Breast epithelium (tissue), 4 donors: ENCODE measurements around the gene HDAC4. TPM values are rescaled to one million over a fixed set of nuclear protein-coding genes. Genes with fewer than 3 reads are reported as not detected.
A peak's percentile ranks its signal among the peaks of the same experiment; 100 is the strongest.

Experiments used
- DNase-seq, 2 donors: peaks; one replicate each; pipeline ENCODE4 v3.0.0-alpha.2; 2019; ENCODE audit warnings: low spot score in 2 of 2
- H3K27ac ChIP-seq, 2 donors: fragments of 200-600 bp; sonication (generic) in 1 of 2; one replicate each; pipeline ENCODE4 v1.5.1; 2016 to 2019; ENCODE audit warnings: mild to moderate bottlenecking in 1 of 2
- H3K27me3 ChIP-seq, 2 donors: fragments of 200-600 bp; sonication (generic) in 1 of 2; one replicate each; pipeline versions ENCODE4 v1.5.1 to v1.6.0; 2017 to 2019; ENCODE audit warnings: control low read depth in 1 of 2, mild to moderate bottlenecking in 1 of 2
- H3K36me3 ChIP-seq: fragments of 200-600 bp; one replicate; pipeline ENCODE4 v1.5.1; 2019
- H3K4me1 ChIP-seq, 2 donors: fragments of 200-600 bp; sonication (generic); one replicate each; pipeline ENCODE4 v1.5.1; 2016 to 2019; ENCODE audit warnings: control low read depth in 1 of 2
- H3K4me3 ChIP-seq, 3 donors: fragments of 200-600 bp; sonication (generic); 1 replicate in 2 of 3; 2 replicates in 1 of 3; pipeline ENCODE4 v1.5.1; 2016 to 2019; ENCODE audit warnings: mild to moderate bottlenecking in 3 of 3, moderate library complexity in 2 of 3
- H3K9me3 ChIP-seq, 2 donors: fragments of 200-600 bp; sonication (generic) in 1 of 2; one replicate each; pipeline ENCODE4 v1.5.1; 2016 to 2019; ENCODE audit warnings: control low read depth in 1 of 2
- CTCF ChIP-seq, 3 donors: fragments of 450-650 bp; IDR thresholded peaks; one replicate each; pipeline ENCODE4 v1.5.1; 2016 to 2017; ENCODE audit warnings: antibody characterized with exemption in 3 of 3, mild to moderate bottlenecking in 3 of 3, moderate library complexity in 3 of 3
- POLR2A ChIP-seq: fragments of 450-650 bp; IDR thresholded peaks from one replicate; pipeline ENCODE4 v1.6.1; 2016; ENCODE audit warnings: antibody characterized with exemption, mild to moderate bottlenecking, moderate library complexity
- POLR2AphosphoS5 ChIP-seq, 3 donors: sonication (generic); formaldehyde crosslinking; IDR thresholded peaks; one replicate each; pipeline ENCODE4 v1.6.1; 2017; ENCODE audit warnings: antibody characterized with exemption in 3 of 3
- intact Hi-C: fragments of 100-400 bp; cut with DNase I; formaldehyde crosslinking; loops from one replicate; pipeline ENCODE4 v1.15.1; 2023; ENCODE audit warnings: low total_unique reads
- total RNA-seq, 3 donors: library from RNA; depleted of rRNA; stranded (reverse); fragments of >200 nt; gene quantifications; one replicate each; pipeline ENCODE4 v1.1.0, GENCODE V29; 2016

HDAC4 gene
- total RNA-seq, 3 donors from 2014 or later: 20.3 to 36.0 (median 32.8) TPM

- TF ChIP-seq POLR2AphosphoS5 (IDR thresholded peaks at IDR 0.05) (no peak), CTCF (IDR thresholded peaks at IDR 0.05) (no peak), POLR2A (no peak)
- no peak for DNase-seq
Measured at GRCh38 chr2:239329284-239329971, 71.4 kb downstream of the HDAC4 start.

GRCh38 chr2:239328351-239329191, 72.2 kb downstream of the HDAC4 start:
- intact Hi-C loops: no loop called here
- H3K4me1 ChIP-seq: peaks cover 0 to 13% of the 10 kb centered on the region in 2 donors
- H3K9me3 ChIP-seq: no peaks in the 10 kb centered on the region
- DNase-seq: no peak
- H3K36me3 ChIP-seq: no peaks in the 10 kb centered on the region
- H3K27me3 ChIP-seq: no peaks in the 10 kb centered on the region
- H3K4me3 ChIP-seq: peak overlapping the region in 1 of 3 donors; percentile 43
- peak overlapping the region; percentile 51 to 80 for H3K27ac ChIP-seq
- TF ChIP-seq CTCF (IDR thresholded peaks at IDR 0.05) (no peak), POLR2AphosphoS5 (IDR thresholded peaks at IDR 0.05) (peak in 2 of 3 donors; percentile 49 to 64), POLR2A (no peak)

More at GRCh38 chr2:239329284-239329971, 71.4 kb downstream of the HDAC4 start:
- H3K27me3 ChIP-seq: no peaks in the 10 kb centered on the region
- peak overlapping the region; percentile 51 to 80 for H3K27ac ChIP-seq
- H3K4me3 ChIP-seq: no peak overlapping the region
- peaks cover 0 to 13% of the 10 kb centered on the region in 2 donors for H3K4me1 ChIP-seq
- H3K36me3 ChIP-seq: no peaks in the 10 kb centered on the region
- intact Hi-C loops: no loop called here
- no peaks in the 10 kb centered on the region for H3K9me3 ChIP-seq

GRCh38 chr2:239327536-239328350, 73.1 kb downstream of the HDAC4 start:
- Histone ChIP-seq H3K36me3 (no peaks in the 10 kb centered on the region), H3K27me3 (no peaks in the 10 kb centered on the region), H3K4me1 (peaks cover 0 to 13% of the 10 kb centered on the region in 2 donors), H3K9me3 (no peaks in the 10 kb centered on the region), H3K4me3 (no peak overlapping the region), H3K27ac (peak overlapping the region; percentile 61 to 80)
- no peak for DNase-seq
- no peak for TF ChIP-seq CTCF (IDR thresholded peaks at IDR 0.05)
- TF ChIP-seq POLR2AphosphoS5 (IDR thresholded peaks at IDR 0.05): no peak
- TF ChIP-seq POLR2A: no peak
- intact Hi-C loops: no loop called here

- no peak for TF ChIP-seq CTCF (IDR thresholded peaks at IDR 0.05)
- TF ChIP-seq POLR2AphosphoS5 (IDR thresholded peaks at IDR 0.05): no peak
- no peak for TF ChIP-seq POLR2A
- Histone ChIP-seq H3K27ac (peak overlapping the region; percentile 61 to 80), H3K36me3 (no peaks in the 10 kb centered on the region), H3K4me3 (no peak overlapping the region), H3K27me3 (no peaks in the 10 kb centered on the region), H3K4me1 (peaks cover 0 to 13% of the 10 kb centered on the region in 2 donors), H3K9me3 (no peaks in the 10 kb centered on the region)
- DNase-seq: no peak
- intact Hi-C loops: no loop called here
Measured at GRCh38 chr2:239326831-239327535, 73.8 kb downstream of the HDAC4 start.
